Fibroblast of lung (primary cell): ENCODE results near the gene SLC25A23.

ENCODE experiments used
- EZH2 ChIP-seq: IDR thresholded peaks from 2 replicates; pipeline ENCODE4 v1.5.1; 2012; ENCODE audit warnings: low read length, control low read depth, mild to moderate bottlenecking; ENCODE audit errors: missing control alignments
- TF ChIP-seq, protein P1 (sequence below), 2 donors: IDR thresholded peaks in 1 of 2; conservative IDR thresholded peaks in 1 of 2; 1 replicate in 1 of 2; 2 replicates in 1 of 2; pipeline ENCODE4 v1.5.1; 2011 to 2012; ENCODE audit warnings: low read length in 2 of 2, control low read depth in 1 of 2, inconsistent platforms in 1 of 2, low read depth in 1 of 2, mild to moderate bottlenecking in 1 of 2

DNA sequence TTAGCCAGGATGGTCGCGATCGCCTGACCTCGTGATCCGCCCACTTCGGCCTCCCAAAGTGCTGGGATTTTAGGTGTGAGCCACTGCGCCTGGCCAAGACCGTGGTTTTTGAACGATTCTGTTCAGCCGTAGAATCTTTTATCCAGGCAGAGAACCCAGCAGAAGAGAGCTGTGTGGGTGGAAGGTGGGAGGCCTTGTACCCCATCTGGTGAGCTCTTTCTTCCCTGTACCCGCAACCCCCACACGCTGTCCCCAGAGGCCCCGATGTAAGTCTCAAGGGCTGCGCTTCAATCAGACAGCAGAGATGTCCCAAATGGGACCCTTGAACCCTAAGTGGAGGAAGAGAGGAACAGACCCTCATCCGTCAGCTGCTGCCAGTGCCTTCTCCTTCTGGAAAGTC lies 3.7 kb downstream of the SLC25A23 start:
- TF ChIP-seq, protein P1, sequence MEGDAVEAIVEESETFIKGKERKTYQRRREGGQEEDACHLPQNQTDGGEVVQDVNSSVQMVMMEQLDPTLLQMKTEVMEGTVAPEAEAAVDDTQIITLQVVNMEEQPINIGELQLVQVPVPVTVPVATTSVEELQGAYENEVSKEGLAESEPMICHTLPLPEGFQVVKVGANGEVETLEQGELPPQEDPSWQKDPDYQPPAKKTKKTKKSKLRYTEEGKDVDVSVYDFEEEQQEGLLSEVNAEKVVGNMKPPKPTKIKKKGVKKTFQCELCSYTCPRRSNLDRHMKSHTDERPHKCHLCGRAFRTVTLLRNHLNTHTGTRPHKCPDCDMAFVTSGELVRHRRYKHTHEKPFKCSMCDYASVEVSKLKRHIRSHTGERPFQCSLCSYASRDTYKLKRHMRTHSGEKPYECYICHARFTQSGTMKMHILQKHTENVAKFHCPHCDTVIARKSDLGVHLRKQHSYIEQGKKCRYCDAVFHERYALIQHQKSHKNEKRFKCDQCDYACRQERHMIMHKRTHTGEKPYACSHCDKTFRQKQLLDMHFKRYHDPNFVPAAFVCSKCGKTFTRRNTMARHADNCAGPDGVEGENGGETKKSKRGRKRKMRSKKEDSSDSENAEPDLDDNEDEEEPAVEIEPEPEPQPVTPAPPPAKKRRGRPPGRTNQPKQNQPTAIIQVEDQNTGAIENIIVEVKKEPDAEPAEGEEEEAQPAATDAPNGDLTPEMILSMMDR (conservative IDR thresholded peaks at IDR 0.05 in 1 of 2, IDR thresholded peaks at IDR 0.05 in 1 of 2; ENCODE audit: low read depth in 1 of 2, low read length in 2 of 2): no peak
- TF ChIP-seq EZH2: no peak
